ENCODE data around the gene MELTF.

Gene MELTF

GRCh38 chr3:197026481-197026866, 3.1 kb downstream of the MELTF start:
- no peak for DNase-seq (ENCODE audit: low read depth)

GRCh38 chr3:197025736-197026480, 3.7 kb downstream of the MELTF start:
- no peak for DNase-seq (ENCODE audit: low read depth)

DNA sequence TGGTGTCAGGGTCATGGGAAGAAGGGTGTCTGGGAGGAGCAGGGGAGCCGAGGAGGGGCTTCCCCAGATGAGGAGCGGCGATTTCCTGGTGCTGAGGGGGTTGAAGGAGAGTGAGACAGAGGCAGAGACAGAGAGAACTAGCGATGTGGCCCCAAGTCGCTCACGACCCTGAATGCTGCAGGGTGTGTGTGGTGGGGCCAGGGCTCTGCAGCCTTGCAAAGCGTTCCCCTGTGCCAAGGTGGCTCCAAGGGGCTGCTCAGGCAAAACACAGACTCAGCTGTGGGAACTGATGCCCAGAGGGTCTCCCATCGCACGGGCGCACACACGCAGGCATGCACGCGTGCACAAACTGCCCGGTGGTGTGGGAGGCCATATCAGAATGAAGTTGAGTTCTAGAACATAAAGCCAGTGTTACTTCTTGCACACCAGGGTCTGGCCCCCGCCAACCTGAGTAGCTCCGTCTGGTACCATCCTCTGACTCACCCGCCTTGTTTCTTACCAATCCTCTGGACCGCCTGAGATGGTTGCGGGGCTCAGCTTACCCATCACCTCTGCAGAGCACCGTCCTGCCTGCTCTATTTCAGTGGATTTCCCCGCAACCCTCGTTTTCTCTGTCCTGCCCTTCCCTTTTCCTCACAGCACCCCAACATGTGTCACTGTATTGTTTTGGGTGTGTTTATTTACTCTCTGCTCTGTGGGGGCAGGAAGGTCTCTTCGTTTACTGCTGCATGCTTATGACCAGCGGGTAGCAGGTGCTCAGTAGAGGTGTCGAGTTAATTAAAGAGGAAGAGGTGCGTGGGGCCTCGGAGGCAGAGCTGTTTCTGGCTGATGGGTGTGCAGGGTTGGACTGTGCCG, 4.5 kb downstream of the MELTF start:
- no peak for DNase-seq (ENCODE audit: low read depth)

DNA sequence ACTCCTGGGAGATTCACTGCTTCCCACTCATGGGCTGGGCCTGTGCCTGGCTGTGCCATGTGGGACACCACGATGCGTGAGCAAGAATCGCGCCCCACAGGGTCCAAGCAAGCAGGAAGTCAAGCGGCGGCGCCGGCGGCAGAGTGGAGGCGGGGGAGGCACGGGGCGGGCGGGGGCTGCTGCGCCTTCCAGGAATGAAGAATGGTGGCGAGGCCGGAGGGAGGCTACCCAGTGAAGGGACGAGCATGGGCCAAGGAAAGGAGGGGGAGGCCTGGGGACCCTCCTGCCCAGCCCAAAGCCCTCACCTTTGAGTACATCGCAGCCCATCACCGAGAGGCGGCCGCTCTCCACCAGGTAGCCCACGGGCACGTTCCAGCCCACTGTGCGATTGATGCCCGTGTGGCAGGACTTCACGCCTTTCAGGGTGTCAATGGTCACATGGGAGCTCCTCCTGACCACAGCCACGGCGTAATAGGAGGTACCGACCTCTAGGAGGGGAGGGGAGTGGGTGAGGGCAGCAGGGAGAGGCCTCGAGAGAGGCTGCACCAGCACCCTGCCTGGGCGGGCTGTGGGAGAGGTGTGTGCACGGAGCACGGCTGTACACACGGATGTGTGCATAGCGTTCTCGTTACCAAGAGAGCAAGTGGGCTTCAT, 5.5 kb downstream of the MELTF start:
- no peak for DNase-seq (ENCODE audit: low read depth)

- no peak for DNase-seq (ENCODE audit: low read depth)
Measured at GRCh38 chr3:197023241-197023997, 6.2 kb downstream of the MELTF start.

- DNase-seq (ENCODE audit: low read depth): no peak
Measured at GRCh38 chr3:197022405-197023231, 7.0 kb downstream of the MELTF start.

DNA sequence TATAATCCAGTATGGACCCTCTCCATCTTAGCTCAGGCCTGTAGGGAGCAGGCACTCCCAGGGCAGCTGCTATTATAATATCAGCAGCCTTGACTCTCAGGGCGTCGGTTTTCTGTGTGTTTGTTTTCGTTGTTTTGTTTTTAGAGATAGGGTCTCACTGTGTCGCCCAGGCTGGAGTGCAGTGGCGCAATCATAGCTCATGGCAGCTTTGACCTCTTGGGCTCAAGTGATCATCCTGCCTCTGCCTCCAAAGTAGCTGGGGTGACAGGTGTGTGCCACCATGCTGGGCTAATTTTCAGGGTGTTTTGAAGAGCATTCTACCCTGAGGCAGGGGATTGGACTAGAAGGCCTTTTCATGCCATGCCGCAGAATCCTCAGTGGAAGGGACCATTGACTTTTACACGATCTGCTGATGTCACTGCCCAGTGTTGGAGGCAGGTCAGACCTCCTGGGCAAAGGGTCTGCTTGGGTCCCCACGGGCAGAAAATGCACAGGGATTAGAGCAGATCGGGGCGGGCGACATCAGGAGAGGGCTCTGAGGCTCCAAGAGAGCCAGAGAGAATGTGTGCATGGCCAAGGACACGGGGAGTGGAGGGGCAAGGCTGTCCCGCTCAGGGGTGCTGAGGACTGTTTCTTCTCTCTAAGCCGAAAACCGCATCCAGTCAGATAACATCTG, 7.8 kb downstream of the MELTF start:
- DNase-seq (ENCODE audit: low read depth): no peak

DNA sequence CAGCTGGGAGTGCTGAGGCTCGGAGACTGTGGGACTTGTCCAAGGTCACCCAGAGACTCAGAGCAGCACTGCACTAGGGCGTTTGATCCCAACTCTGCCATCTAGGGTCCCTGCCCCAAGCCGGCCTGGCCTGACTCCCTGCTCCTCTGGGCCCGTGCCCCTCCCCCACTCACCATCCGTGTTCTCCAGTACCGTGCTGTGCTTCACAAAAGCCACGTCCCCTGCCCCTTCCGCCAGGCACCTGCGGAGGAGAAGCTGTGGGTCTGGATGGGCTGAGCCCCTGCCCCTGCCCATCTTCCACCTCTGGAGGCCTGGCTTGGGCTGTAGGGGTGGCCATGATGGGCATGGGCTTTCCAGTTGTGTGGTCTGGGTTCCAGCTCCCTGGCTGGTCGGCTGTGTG, 8.4 kb downstream of the MELTF start:
- no peak for DNase-seq (ENCODE audit: low read depth)

DNA sequence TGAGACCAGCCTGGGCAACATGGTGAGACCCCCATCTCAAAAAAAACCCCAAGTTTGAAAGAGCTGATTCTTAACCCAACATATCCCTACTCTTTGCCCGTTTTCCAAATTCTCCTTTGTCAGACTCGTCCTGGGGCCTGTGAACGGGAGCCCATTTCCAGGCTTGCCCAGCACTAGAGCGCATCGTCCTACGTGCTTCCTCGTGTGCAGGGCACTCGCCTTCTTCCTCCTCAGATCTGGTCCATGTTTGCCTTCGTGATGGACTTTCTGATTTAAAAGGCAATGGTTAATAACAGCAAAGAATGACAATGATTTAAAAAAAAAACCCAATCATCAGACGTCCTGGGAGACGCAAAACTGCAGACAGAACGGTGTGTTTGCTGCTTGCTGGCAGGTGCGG, 10.1 kb downstream of the MELTF start:
- no peak for DNase-seq (ENCODE audit: low read depth)

DNA sequence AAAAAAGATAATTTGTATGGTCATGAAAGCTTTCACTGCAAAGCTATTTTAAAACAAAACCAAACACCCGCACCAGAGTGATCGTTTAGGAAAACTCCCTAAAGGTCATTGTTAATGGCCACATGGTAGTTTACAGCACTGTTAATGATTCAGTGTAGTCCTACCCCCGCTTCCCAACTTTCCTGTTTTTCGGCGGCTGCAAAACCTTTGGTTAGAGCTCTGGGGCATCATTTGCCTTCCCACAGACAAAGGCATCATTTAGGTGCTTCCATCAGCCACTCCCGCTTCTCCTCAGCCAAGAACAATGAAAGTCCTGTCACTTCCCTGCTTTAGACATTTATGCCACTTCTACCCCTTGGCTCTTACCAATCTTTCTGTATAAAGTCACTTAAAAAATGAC, 10.6 kb downstream of the MELTF start:
- DNase-seq (ENCODE audit: low read depth): no peak

GRCh38 chr3:197017003-197017402, 12.6 kb downstream of the MELTF start:
- DNase-seq (ENCODE audit: low read depth): no peak

DNA sequence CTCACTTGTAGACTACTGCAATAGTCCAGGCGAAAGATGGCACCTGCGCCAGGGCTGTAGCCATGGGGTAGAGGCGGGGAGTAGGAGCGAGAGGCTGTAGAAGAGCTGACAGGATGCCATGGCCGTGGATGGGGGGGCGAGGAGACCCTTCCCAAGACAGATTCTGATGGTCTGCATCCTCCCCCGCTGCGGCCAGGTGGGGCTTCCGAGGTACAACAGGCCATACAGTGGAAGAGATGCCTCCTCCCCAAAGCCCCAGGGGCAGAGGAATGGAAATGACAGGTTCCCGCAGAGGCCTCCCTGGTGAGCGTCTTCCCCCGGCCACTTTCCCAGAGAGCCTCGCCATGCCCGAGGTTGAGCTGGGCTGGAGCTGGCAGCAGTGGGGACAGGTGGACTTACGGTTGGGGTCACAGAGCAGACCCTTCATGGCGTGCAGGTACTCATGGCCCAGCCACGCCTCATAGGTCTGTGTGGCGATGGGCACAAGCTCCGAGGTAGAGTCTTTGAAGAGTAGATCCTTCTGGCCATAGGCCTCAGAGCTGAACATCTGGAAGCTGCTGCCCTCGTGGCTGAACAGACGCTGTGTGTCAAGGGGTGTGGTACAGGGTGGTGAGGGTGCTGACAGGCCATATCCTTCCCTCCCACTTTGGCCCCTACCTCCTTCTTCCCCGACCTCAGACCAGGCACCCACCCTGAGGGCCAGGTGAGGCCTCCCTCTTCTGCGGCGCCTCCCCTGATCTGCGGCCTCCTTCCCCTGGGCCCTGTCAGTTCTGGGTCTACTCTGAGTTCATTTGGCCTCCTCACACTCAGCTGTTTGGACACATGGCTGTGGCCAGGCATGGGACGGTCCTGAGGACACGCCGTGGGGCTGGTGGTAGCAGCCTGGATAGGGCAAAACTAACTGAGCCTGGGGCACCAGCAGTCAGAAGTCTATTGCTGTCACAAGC, 13.6 kb downstream of the MELTF start:
- no peak for DNase-seq (ENCODE audit: low read depth)

DNA sequence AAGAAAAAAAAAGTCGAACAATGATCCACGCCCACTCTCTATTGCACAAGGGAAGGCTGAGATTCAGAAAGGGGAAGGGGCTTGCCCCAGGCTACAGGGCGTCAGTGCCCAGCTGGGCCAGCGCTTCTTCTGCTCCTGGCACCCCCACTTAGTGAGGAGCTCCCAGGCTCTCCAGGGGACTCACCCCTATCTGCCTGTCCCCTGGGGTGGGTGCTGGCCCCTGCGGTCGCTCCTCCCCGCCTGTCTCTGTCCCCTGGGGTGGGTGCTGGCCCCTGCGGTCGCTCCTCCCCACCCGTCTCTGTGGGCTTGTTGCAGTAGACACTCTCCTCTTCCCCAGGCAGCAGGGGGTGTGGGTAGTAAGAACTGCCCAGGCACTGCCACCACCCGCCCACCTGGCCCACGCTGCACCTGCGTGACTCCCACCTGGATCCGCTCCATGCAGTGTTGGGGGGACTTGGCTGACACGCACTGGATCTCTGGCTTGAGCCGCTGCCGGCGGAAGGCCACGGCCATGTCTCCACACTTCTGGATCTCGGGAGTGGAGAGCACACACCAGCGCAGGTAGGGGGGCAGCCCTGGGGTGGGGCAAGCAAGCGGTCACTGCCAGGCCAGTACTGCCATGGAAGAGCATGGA, 14.6 kb downstream of the MELTF start:
- DNase-seq (ENCODE audit: low read depth): no peak

DNA sequence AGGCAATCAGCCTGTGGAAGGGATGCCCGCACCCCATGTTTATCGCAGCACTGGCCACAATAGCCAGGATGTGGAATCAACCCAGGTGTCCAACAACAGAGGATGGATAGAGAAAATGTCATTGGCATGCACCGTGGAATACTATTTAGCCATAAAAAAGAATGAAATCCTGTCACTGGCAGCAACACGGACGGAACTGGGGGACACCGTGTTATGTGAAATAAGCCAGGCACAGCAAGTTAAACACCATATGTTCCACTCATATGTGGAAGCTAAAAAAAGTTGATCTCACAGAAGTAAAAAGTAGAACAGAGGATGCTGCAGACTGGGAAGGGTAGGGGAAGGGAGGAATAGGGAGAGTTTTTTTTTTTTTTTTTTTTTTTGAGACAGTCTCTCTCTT, 15.6 kb downstream of the MELTF start:
- no peak for DNase-seq (ENCODE audit: low read depth)

- DNase-seq (ENCODE audit: low read depth): no peak
Measured at GRCh38 chr3:197012540-197012883, 17.1 kb downstream of the MELTF start.

GRCh38 chr3:197011780-197012539, 17.7 kb downstream of the MELTF start:
- DNase-seq (ENCODE audit: low read depth): no peak

- DNase-seq (ENCODE audit: low read depth): no peak
Measured at GRCh38 chr3:197010556-197011351, 18.9 kb downstream of the MELTF start.
